Psoas muscle (tissue), 8 donors: Measurements from ENCODE around the gene PRKAG2. TPM values are rescaled to one million over a fixed set of nuclear protein-coding genes. Genes with fewer than 3 reads are reported as not detected.
"Not testable (repeated sequence)": the region's sequence is repeated elsewhere in the genome, so short reads cannot be mapped to it uniquely, and the experiment has no call there.

Experiments
- ATAC-seq, 4 donors: fragments of 200-7000 bp; cut with Tn5 transposase; one replicate each; pipeline ENCODE4 v1.9.1; 2020; ENCODE audit warnings: moderate library complexity in 3 of 4, mild to moderate bottlenecking in 2 of 4
- DNase-seq, 2 donors: peaks; one replicate each; pipeline ENCODE4 v3.0.0-alpha.2; 2020
- H3K27ac ChIP-seq: fragments of 200-600 bp; one replicate; pipeline ENCODE4 v1.8.0; 2022
- H3K27me3 ChIP-seq, 3 donors: fragments of 200-600 bp in 1 of 3; one replicate each; pipeline versions ENCODE4 v1.6.1 to v1.8.0; 2013 to 2022; ENCODE audit warnings: low read length in 2 of 3, mild to moderate bottlenecking in 2 of 3, moderate library complexity in 1 of 3; ENCODE audit not compliant: insufficient read depth in 3 of 3
- H3K36me3 ChIP-seq, 2 donors: fragments of 200-600 bp in 1 of 2; one replicate each; pipeline versions ENCODE4 v1.6.1 to v1.8.0; 2013 to 2022; ENCODE audit warnings: low read depth in 1 of 2, mild to moderate bottlenecking in 1 of 2, moderate library complexity in 1 of 2; ENCODE audit not compliant: insufficient read depth in 1 of 2
- H3K4me1 ChIP-seq: fragments of 200-600 bp; one replicate; pipeline ENCODE4 v1.8.0; 2022
- H3K4me3 ChIP-seq: fragments of 200-600 bp; one replicate; pipeline ENCODE4 v1.8.0; 2022; ENCODE audit warnings: mild to moderate bottlenecking
- H3K9me3 ChIP-seq: fragments of 200-600 bp; one replicate; pipeline ENCODE4 v1.8.0; 2022
- WGBS, 3 donors: extraction: QIAGEN DNeasy Blood & Tissue Kit; methylation state at CpG; one replicate each; pipeline versions ENCODE4 v1.1.6 to v1.1.7; 2013; 5-methylcytosine and 5-hydroxymethylcytosine counted together
- intact Hi-C, 2 donors: fragments of 100-400 bp; cut with DNase I; formaldehyde crosslinking; loops; one replicate each; pipeline versions ENCODE4 v1.11.0 to v1.14.2; 2022
- polyA plus RNA-seq, 3 donors: library from polyadenylated mRNA; stranded (reverse); fragments of 200-250 nt; gene quantifications; one replicate each; pipeline ENCODE4 v1.2.3, GENCODE V29; 2013
- total RNA-seq, 4 donors: library from RNA; stranded (reverse); fragmentation: NEBNext Ultra II Directional in 2 of 4; extraction: Animal tissue kit (Norgen Biotek cat#: 25700) in 2 of 4; gene quantifications; one replicate each; pipeline versions ENCODE4 v1.2.1 to v1.2.4, GENCODE V29; 2021 to 2023
- TF ChIP-seq, protein P1 (sequence below): fragments of 200-600 bp; IDR thresholded peaks from one replicate; pipeline ENCODE4 v1.8.0; 2022; ENCODE audit warnings: antibody characterized with exemption
- donor health status: healthy with polysubstance abuse.
- donor health status: DM: no; HTN: no; CAD: no; lungs with moderate emphysema.
- donor health status: Bipolar disorder and iron deficiency.
- donor health status: healthy.
- donor health status: DM: yes; HTN: yes; CAD: no.
- donor health status: DM: no; HTN: no; CAD: no.
- donor health status: DM: no; HTN: no; CAD: no.
- donor health status: DM: yes; HTN: yes; CAD: no.

PRKAG2 gene
- total and polyA plus RNA-seq, 7 donors, result 9.3 to 143 (median 19.8) TPM

DNA sequence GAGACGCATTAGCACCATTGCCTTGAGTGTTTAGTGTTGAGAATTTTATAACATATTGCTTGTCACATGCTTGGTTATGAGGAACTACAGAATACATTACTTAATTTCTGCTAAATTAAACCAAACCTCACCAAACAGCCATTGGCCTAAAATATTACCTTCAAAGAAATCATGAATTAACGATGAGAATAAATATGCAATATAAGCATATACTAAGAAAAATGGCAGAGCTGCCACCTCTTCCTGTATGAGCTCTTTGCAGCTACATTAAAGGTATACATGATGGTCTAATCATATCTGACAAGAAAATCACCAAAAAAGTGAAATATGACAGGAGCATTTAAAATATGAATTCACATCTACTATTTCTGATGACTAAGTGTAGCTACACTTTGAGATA lies 352.1 kb downstream of the PRKAG2 start:
- 68 to 95% (median 93%) methylated on average over 2 of the region's 2 CpGs for WGBS, 3 donors
- Histone ChIP-seq H3K27me3 (no peaks in the 10 kb centered on the region), H3K4me1 (no peaks in the 10 kb centered on the region), H3K4me3 (no peak overlapping the region), H3K36me3 (no peaks in the 10 kb centered on the region), H3K9me3 (no peaks in the 10 kb centered on the region), H3K27ac (no peak overlapping the region)
- ATAC-seq (no peak), DNase-seq (no peak)
- TF ChIP-seq, protein P1, sequence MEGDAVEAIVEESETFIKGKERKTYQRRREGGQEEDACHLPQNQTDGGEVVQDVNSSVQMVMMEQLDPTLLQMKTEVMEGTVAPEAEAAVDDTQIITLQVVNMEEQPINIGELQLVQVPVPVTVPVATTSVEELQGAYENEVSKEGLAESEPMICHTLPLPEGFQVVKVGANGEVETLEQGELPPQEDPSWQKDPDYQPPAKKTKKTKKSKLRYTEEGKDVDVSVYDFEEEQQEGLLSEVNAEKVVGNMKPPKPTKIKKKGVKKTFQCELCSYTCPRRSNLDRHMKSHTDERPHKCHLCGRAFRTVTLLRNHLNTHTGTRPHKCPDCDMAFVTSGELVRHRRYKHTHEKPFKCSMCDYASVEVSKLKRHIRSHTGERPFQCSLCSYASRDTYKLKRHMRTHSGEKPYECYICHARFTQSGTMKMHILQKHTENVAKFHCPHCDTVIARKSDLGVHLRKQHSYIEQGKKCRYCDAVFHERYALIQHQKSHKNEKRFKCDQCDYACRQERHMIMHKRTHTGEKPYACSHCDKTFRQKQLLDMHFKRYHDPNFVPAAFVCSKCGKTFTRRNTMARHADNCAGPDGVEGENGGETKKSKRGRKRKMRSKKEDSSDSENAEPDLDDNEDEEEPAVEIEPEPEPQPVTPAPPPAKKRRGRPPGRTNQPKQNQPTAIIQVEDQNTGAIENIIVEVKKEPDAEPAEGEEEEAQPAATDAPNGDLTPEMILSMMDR, result no peak
- intact Hi-C loops, result loop anchor here in 1 of 2 donors (5.0 to 10.0 kb wide), 2 partner anchors 72 to 160 kb away; no protein-coding TSS in a partner anchor

DNA sequence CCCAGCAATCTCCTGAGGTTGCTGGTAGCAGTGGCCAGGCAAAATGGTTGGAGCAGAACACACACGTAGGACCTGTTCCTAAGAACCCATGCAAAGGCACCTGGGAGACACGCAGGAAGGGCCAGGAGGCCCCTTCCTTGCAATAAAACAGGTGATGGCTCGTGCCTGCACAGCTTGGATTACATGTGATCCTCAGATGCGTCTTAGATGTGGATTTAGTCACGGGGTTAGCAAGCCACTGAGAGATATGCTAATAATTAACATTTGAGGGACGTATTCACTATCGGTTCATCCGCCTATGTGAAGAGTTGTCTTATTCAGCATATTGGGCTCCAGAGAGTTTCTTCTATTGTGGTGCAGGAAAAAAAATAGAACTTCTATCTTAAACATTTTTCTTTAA lies 352.6 kb downstream of the PRKAG2 start:
- DNase-seq, result no peak
- Histone ChIP-seq H3K4me3 (no peak overlapping the region), H3K27me3 (no peaks in the 10 kb centered on the region), H3K9me3 (no peaks in the 10 kb centered on the region), H3K36me3 (no peaks in the 10 kb centered on the region), H3K27ac (no peak overlapping the region), H3K4me1 (no peaks in the 10 kb centered on the region)
- TF ChIP-seq, protein P1, result no peak
- WGBS, 3 donors, result 69 to 82% (median 74%) methylated on average over 8 of the region's 8 CpGs
- intact Hi-C loops, result loop anchor here in 1 of 2 donors (5.0 to 10.0 kb wide), 2 partner anchors 73 to 160 kb away; no protein-coding TSS in a partner anchor
- ATAC-seq, result no peak

DNA sequence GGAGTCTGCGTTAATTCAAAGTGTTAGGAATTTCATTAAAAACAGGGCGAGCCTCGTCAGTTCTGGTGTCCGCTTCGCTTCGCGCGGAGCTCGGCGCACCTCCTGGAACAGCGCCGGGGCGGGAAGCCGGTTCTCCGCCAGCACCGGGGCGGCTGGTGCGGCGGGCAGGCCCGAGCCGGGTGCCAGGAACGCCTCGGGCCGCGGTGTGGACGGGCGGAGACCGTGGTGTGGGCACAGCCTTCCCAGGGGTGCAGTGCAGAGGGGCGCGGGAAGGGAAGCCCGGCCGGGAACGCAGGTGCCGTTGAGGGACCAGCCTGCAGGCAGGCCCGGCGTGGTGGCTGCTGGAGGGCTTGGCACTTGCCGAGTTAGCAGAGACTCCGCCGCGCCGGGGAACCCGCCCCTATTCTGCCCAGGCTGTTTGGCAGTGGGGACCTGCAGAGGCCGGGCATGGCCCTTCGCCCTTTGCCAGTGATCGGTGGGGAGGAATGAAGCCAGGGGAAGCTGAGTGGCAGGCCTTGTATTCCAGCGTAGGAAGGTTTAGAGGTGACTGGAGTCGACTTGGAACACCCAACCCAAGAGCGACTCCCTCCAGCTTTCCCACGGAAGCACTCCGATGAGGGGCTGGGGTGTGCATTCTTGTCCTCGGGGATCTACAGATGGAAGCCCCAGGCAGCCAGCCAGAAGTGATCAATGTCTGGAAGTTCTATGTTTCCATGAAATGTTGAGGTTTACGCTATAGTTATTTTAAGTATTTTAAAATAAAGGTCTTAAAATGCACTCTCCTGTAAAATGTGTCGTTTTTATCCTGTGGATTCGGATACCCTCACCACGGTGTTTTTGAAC lies 356.3 kb downstream of the PRKAG2 start:
- WGBS, 3 donors, result 8 to 9% (median 9%) methylated on average over 48 to 55 of the region's 55 CpGs
- peak overlapping the region; percentile 85 for H3K4me3 ChIP-seq
- intact Hi-C loops, result loop anchor here in 1 of 2 donors (5.0 to 10.0 kb wide), 2 partner anchors 77 to 156 kb away; no protein-coding TSS in a partner anchor
- DNase-seq (peak; percentile 60 to 80), ATAC-seq (peak; percentile 18 to 36 (median 28))
- H3K4me1 ChIP-seq, result peaks cover 13% of the 10 kb centered on the region
- no peaks in the 10 kb centered on the region for H3K27me3 ChIP-seq
- no peaks in the 10 kb centered on the region for H3K9me3 ChIP-seq
- H3K36me3 ChIP-seq, result no peaks in the 10 kb centered on the region
- TF ChIP-seq, protein P1, result no peak
- H3K27ac ChIP-seq, result peak overlapping the region; percentile 86

DNA sequence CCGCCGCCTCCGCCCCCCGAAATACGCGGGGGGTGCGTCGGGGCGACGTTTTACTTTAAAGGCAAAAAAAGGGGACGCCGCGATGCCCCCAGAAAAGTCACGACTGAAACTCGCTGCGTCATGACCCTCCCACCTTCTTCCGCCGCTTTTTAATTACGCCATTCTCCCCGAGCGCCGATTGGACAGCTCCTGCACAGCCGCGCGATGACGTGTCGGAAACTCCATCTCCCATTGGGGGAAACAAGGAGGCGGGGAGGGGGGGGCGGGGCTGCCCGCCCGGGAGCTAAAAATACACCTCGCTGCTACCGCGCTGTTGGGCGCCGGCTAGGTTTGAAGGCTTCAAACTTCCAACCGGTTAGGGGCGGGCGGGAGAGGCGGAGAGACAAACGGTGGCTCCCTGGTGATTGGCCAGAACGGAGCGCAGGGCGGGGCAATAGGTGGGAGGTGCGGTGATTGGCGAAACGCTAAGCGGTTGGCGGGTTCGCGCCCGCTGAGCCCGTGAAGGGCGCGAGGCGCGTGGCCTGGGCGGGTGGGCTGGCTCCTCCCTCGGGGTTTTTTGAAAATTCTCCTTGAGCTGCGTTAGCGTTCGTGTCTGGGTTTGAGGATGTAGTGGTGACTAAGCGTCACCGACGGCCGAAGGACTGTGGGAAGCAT lies 357.0 kb downstream of the PRKAG2 start, which contains the start of gene RHEB:
TSS of gene RHEB (minus strand) at position 131 of the 654 bp plus-strand sequence. CDS start 384 bp downstream, outside the sequence.
- ATAC-seq, result peak; percentile 90 to 93 (median 91)
- intact Hi-C loops, result loop anchor here in 1 of 2 donors (5.0 to 10.0 kb wide), 2 partner anchors 77 to 155 kb away; no protein-coding TSS in a partner anchor
- 0 to 1% (median 1%) methylated on average over 52 to 57 of the region's 66 CpGs for WGBS, 3 donors
- Histone ChIP-seq H3K9me3 (no peaks in the 10 kb centered on the region), H3K4me3 (peak within 1 kb of the TSS; percentile 85), H3K36me3 (no peaks in the 10 kb centered on the region), H3K27me3 (no peaks in the 10 kb centered on the region), H3K27ac (peak within 1 kb of the TSS; percentile 99), H3K4me1 (peaks cover 20% of the 10 kb centered on the region)
- TF ChIP-seq, protein P1, result no peak
- peak; percentile 99 for DNase-seq

DNA sequence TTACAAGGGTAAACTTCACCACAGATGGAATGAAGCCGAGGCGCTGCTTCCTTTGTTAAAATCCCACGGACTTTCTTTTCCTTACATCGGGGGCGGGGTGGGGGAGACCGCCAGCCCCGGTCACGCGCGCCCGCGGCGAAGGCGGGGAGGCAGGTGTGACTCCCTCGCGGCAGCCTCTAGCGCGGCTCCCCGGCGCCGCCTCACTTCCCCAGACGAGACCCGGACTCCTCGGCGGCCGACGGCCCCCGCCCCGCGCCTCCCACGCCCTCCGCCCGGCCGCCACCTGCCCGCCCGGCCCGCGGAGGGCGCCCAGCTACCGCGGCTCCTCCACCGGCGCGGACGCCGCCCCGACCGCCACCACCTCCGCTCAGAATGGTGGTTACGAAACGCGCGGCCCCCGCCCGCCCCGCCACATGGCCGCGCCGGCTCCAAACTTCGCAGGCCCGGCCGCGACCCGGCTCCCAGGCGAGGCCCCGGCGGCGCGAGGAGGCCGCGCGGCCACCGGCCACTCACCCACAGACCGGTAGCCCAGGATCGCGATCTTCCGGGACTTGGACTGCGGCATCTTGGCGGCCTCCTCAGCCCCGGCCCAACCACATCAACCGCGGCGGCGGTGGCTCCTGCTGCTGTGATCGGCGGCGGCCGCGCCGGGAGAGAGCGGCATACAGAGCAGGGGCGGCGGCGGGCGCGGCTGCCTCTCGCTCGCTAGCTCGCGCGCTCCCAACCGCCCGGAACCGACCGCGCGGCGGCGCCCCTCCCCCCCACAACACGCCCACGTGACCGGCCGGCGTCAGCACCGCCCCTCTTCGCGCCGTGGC lies 357.8 kb downstream of the PRKAG2 start:
- peak; percentile 76 to 81 (median 78) for ATAC-seq
- Histone ChIP-seq H3K4me1 (peaks cover 27% of the 10 kb centered on the region), H3K27ac (peak overlapping the region; percentile 99), H3K4me3 (peak overlapping the region; percentile 85)
- WGBS, 3 donors, result 0 to 1% (median 1%) methylated on average over 43 to 113 of the region's 118 CpGs
- H3K9me3 ChIP-seq, intact Hi-C loops, H3K36me3 ChIP-seq, H3K27me3 ChIP-seq: not testable (repeated sequence)
- peak; percentile 59 to 84 for DNase-seq
